Stimulated activated CD8-positive, alpha-beta memory T cell treated with anti-CD3 and anti-CD28 coated beads, Interleukin-7, amount 100 ng/mL, for 48 hours (primary cell): Measurements from ENCODE around the gene SWAP70.
A peak's percentile ranks its signal among the peaks of the same experiment; 100 is the strongest.

Experiments used
- DNase-seq, 2 donors: peaks; one replicate each; pipeline ENCODE4 v3.0.0-alpha.2; 2020; ENCODE audit warnings: low read depth in 1 of 2; ENCODE audit errors: extremely low read depth in 1 of 2

SWAP70 gene

DNA sequence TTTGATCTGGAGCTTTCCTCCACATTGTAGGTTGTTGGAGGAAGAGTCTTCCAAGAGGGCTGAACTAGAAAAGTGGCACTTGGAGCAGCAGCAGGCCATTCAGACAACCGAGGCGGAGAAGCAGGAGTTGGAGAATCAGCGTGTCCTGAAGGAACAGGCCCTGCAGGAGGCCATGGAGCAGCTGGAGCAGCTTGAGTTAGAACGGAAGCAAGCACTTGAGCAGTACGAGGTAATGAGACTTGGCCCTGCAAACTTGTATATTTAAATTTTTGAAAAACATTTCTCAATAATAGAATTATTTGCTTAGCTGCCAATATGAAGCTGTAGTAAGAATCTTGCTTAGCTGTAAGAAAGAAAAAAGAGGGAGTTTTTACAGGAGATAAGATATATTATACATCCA, 84.0 kb downstream of the SWAP70 start:
- DNase-seq: no peak

DNA sequence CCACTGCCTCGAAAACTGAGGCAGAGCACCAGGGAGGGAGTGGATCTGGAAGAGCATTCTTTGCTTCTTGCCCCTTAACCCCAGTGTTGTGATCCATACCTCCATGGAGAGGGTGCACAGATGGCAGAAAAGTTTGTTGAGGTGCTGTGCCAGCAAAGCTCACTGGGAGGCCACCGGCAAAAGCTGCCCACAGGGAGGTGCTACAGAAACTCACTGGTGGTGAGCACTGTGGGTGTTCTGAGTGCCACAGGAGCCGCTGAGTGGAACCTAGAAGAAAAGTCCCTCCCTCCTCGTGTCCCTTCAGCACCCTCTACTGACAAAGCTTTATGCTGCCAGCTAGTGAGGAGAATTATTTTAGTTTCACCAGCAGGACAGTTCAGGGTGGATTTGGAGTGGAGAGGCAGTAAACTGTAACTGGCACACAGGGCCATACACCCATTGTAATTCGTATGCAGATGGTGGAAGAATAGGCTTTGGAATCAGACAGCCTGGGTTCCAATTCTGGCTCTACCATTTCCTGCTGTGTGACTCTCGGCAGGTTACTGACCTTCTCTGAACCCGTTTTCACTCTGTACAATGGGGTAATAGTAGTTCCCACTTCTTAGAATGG, 84.6 kb downstream of the SWAP70 start:
- DNase-seq: peak; percentile 34 to 70

DNA sequence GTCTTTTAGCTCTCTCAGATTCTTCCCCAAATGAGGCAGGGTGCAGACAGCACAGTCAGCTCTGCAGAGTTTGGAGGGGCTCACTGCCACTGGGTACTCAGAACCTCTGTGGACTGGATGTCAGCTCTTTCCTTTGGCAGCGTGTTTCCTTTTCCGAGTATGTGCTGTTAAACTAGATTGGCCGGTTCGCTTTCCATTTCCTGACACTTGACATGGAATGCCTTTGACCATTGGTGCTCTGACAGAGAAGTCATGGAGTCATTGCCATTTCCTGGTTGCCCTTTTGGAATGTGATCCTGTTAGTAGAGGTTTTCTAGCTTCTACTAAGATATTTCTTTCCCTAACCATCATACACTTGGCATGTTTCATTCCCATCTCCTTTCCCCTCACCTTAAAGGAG, 86.7 kb downstream of the SWAP70 start:
- no peak for DNase-seq

DNA sequence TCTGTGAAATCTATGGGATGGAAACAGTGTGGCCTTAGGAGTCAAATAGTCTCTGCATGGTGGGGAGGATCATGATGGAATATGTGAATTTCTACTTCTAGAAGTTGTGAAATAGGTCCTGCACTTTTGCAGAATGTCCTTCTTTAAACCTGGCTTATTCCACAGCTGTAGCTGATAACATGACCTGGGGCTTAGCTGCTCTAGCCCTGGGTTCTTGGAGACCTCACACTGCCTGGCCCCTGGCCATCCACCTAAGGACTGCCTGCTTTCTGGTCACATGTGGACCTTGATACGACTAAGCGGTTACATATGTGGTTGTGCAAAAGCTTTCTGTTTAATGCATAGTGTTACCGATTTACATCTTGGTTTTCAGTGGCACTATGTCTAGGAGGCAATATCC, 88.2 kb downstream of the SWAP70 start:
- DNase-seq: no peak

DNA sequence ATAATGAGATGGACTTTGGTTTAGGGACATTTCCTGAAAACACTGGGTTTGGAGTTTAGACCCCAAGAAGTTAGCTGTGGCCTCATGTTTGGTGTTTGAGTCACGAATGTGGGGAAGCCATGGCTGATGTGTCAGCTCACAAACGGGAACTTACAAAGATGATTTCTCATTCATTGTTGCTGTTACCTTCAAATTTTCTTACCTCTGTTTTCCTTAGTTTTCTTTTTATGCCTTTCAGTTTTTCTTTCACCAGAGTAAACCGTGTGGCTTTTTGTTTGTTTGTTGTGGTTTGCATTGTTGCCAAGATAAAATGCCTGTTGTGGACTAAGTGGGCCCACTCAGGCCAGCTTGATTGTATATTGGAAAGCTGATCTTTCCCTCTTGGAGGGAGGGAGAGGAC, 89.1 kb downstream of the SWAP70 start:
- DNase-seq: peak in 1 of 2 donors; percentile 13

DNA sequence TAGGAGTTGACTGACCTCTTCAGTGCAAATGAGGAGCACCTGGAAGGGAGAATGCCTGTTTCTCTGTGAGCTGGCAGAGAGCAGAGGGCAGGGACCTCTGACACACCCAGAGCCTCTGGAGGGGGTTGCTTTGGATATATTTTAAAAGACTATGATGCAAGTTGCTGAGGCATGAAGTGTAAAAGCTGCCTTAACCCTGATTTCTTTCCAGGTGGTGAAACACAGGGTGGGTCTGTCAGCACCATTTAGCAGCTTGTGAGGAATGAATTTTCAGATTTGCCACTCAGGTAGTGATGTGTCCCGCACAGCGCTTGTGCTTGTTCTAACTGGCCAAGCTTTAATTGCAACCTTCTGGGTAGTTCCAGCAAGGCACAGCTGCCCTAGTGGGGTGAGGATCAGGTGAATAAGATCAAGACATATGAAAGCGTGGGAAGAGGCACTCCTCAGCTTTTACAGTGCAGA, 90.2 kb downstream of the SWAP70 start:
- no peak for DNase-seq

DNA sequence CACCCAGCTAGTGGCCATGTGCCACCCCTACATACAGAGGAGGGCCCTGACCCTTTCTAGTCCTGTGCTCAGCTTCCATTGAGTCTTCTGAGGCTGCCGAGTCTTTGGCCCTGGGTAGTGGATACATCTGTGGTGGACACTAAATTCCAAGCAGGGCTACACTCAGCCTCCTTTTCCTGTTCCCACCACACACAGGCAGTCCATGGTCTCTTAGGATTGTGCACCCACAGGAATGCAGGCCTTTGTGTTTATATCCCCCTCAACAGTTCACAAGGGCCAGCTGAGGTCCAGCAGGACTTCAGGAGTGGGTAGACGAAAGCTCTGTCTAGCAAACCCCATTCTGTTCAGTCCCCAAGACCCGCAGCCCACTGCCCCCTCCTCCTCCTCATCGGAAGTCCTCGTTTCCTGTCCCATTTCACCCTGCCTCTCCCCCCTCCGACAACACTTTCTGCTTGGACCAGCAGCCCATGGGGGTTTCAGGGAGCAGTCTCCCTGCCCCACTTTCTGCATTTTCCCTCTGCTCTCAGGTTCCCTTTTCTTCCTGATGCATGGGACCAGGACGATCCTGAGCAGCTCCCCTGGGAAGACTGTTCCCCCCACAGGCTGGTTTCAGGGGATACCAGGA, 91.8 kb downstream of the SWAP70 start:
- DNase-seq: no peak

DNA sequence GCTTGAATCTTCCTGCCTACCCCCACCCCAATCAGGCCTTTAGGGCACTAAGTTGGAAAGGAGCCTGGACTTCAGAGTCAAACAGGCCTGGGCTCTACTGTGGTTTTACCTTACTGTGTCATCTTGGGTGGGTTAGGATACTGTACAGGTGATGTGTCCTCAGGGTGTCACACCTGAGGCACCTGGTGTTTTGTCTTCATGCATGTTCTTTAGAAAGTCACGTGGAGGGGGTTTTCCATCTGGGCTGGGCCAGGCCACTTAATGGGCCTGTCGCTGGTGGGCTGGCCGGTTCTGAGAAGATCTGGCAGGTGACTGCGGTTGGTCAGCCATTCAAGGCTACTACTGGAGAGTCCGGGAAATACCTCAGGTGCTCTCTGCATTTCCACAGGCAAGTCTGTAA, 92.6 kb downstream of the SWAP70 start:
- no peak for DNase-seq

DNA sequence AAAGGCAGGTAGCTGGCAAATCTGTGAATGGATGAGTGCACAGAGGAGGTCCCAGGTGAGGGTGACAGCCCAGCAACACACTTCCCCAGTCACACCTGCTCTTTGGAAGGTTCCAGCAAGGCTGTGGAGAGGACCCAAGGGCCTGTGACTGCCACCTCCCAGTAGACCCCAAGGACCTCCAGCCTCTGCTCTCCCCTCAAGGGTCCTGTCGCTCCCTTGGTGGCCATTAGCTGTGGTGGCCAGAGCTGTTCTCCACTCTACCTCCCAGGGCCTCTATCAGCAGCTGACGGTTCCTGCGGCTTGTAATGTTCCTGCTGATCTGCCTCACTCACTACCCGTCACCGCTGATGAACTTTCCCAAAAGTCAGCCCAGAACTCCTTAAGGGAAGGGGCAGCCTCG, 93.0 kb downstream of the SWAP70 start:
- no peak for DNase-seq

DNA sequence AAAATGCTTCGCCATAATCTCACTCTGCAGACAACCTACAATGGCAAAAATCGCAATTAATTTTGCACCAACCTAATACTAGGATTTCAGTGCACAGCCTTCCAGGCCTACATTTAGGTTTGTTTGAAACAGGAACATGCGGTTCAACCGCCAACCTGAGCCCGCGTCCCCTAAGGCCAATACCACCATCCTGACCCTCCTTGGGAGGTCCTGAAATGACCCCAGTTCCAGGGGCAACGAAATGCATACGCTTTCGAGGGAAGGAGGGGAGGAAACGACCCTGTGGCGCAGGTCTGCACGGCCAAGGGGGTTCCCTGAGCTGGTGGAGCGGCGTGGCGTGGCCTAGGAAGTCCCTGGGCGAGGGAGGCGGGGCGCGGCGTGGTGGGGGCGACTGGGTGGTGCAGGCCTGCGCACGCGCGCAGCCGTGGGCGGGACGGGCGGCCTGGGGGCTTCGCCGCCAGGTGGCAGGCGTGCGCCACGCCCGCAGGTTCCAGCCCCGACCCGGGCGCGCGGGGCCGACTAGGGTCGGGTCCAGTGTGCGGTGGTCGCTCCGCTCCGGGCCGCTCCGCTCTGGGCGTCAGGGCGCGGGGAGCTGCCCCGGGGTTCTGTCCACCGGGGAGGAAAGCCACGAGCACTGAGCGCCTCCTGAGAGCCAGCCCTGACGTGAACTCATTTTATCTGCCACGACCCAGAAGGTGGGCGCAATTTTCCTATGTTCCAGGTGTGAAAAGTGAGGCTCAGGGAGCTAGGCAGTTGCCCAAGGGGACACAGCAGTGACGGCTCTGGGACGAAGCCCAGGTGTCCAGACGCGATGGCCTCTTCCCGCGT, 94.1 kb downstream of the SWAP70 start:
- peak; percentile 87 for DNase-seq

DNA sequence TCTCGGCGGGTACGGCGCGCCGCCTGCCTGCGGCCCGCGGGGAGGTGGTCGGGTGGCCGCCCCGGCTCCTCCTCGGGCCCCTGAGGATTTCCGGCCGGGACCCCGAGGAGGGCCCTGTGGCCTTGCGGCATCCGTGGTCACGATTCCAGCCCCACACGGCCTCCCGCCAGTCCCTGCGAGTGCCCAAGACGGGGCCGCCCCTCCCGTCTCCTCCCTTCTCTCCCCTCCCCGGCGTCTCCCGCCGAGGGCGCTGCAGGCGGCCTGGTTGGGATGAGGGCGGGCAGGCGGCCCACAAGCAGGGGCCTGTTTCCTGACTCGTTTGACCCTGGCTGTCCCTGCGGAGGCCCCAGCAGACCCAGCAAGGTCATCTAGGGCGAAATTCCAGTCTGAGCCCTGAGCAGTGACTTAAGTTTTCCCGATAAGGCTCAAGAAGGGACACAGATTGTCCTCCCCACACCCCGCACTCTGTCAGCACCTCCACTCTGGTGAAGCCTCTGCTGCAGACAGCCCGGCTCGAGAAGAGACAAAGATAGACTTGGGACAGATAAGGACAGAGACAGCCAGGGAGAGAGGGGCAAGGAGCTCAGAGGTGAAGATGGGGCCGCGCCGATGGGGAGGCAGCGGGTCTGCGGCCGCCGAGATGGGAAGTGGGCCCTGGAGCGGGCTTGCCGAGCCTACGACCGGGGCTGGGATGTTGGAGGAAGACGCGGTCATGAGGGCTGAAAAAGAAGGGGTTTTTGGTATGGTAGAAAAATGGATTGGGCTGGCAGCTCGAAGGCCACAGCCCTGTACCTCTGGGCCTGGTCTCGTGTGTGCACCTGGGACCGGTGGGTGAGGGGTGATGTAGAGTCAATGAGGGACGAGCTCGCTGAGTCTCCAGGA, 95.0 kb downstream of the SWAP70 start:
- DNase-seq: peak; percentile 31 to 50

DNA sequence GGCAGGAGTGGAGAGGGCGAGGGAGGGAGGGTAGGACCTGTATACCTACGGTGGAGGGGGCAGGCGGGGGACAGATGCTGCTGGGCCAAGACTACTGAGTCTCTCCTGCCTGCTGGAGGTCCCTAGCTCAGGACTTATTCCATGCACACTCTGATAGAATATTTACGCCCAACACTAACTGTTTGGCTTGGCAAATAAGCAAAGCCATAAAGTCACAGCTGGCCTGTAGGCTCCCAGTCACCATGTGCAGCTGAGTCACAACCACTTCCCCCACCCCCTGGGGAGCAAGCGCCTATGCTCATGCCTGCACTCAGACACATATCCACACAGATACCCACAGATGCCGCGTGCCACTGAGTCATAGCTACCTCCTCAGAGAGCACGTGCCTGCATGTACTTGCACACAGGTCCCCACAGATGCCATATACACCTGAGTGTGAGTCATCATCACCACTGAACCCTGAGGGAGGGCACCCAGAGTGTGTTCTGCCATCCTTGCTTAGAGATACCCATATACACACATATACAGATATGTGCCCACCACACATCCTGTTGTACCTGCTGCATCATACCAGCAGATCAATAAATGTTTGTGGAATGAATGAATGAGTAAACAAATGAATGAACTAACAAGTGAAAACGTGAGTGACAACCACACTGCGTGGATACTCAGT, 95.8 kb downstream of the SWAP70 start:
- peak; percentile 81 to 98 for DNase-seq

DNA sequence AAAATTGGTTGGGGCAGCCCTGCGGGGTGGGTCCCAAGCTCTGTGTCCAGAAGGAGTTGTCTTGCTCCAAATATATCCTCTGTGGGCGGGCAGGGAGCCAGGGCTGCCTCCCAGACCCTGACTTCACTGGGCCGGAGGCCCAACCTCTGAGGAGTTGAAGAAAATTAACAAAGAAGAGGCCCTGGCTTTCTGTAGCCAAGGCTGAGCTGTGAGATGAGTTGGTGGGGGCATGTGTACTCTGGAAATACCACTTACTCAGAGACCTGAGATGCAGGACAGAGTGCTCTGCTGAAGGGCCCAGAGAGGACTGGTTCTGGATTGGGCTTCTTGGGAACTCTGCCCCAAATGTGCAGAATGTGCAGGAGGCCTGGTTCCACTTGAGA, 96.3 kb downstream of the SWAP70 start:
- no peak for DNase-seq

DNA sequence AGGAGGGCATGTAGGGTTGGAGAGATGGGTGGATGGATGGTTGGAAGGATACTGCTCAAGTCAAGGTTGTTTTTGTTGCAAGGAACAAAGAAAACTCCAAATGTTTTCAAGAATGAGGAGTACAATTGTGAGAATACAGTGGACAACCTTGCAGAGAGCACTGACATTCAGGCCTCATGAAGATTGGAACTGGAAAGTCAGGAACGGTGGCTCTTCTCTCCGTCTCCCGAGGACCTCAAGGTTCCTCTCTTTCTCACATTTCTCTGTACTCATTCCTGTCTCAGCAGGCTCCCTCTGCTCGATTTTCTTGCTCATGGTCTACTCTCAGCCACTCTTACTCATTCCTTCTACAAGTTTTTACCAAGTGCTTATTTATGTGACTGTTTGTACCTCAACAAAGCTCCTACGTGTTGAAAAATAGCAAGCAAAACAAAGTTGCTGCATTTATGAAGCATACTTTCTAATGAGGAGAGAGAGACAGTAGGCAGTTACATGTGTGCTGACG, 97.6 kb downstream of the SWAP70 start:
- DNase-seq: no peak

DNA sequence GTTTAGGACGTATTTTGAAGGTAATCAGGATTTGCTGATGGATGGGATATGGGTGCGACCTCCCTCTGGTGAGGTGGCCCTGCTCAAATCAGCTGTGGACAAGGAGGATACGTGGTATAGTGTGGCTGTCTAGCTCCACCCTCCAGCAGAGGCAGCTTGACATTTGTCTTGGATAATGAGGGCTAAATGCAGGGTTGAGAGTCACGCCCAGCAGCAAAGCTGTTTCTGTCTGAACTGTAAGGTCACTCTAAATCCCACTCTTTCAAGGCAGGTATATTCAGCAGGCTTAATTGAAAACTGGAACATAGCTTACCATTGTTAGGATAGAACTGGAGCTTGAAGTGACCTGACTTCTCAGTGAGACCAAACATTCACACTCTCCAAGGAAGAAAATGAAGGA, 98.7 kb downstream of the SWAP70 start:
- no peak for DNase-seq

DNA sequence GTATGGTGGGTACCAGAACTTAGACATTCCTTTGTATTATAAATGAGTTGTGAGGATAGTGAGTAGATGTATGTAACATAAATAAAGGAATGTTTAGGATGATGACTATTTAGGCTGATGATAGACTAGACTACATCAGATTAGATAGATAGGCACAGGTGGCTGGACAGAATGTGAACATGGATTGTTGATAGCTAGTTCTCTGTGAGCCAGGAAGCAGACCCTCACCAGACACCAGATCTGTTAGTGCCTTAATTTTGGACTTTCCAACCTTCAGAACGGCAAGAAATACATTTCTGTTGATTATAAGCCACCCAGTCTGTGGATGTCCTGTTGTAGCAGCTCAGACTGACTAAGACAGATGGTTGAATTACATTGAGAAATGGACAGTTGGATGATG, 99.4 kb downstream of the SWAP70 start:
- DNase-seq: no peak

DNA sequence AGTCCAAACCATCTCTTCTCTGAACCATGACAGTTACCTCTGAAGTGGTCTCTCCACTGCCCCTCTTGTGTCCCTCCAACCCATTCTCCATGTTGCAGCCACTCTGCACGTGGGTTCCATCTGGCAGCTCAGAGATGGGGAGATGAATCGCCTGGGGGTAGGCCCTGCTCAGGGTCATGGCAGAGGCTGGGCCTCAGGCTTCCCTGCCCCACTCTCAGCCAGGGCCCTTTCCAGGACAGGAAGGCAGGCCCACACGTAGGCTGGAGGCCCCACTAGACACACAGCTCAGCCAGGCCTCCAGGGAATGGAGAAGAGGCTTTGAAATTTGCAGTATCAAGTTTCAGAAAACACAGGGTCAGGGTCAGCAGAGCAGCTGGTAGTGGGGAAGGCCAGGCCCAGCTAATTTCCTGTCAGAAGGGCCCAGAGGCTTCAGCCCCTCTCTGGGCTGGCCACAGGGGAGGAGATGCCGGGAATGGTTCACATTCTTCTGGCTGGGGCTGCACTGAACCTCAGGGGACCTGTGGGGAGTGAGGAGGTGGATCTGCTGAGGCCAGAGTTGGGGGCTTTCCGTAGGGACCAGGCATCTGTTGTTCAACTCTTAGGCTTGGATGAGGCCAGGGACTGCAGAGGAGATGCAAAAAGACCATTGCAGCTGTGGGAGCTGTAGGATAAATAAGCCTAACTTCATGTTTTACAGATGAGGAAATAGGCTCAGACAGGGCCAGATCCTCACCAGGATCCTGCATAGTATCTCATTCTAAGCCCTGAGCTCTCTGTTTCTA, 101.6 kb downstream of the SWAP70 start:
- no peak for DNase-seq

DNA sequence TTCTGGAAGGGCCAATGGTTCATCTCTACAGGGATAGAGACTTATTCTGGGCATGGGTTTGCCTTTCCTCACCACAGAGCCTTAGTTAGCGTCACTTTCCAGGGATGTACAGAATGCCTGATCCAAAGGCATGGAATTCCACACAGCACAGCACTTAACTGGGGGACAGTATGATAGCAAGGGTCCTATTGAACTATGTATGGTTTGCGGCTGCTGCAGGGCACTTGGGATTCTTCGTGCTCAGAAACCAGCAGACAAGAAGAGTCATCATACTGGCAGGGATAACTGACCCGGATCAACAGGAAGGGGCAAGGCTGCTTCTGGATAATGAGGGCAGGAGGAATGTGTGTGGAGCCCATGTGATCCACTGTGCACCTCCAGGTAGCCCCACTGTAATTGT, 105.7 kb downstream of the SWAP70 start:
- DNase-seq: no peak

DNA sequence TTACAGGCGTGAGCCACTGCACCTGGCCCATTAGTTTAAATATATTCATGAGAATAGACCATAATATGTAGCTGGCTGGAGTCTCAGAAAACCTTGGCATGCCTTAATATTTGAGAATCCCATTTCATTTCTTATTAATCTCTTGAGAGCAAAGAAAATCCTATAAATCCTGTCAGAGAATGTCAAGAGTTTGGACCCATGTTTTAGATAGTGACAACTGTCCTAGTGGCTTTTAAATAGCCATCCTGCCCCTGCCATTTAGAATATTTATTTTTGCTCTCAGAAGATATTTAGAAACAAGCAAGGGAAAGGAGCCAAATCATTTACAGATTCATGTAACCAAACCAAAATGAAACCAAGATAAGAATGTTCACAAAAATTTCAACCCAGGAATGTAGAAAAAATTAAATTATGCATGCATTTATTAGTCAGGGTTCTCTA, 107.2 kb downstream of the SWAP70 start:
- DNase-seq: no peak

DNA sequence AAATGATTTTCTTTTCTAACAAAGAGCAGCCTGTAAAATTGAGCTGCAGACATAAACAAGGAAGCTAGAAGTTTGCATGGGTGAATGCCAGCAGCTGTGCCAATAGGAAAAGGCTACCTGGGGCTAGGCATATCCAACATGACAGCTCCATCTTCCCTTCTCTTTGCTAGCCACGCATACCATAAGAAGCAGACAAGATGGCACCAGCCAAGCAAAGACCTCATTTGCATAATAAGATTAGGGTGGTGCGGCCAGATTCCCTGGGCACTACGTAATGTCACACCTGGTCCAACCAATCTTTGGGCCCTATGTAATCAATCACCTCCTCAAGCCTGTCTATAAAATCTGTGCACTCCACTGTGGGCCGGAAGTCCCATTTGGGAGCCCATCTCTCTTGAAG, 108.3 kb downstream of the SWAP70 start:
- DNase-seq: no peak
